Panc1 (cell line): ENCODE measurements around the gene PTPRCAP. TPM values are rescaled to one million over a fixed set of nuclear protein-coding genes. Genes with fewer than 3 reads are reported as not detected.

ENCODE experiments used
- ATAC-seq: fragments of 200-7000 bp; cut with Tn5 transposase; 2 replicates; pipeline ENCODE4 v1.9.1; 2020; ENCODE audit warnings: mild to moderate bottlenecking, moderate library complexity
- BruUV-seq: library from RNA; stranded (reverse); fragments of 400-500 nt; replicated peaks from 2 replicates; lab custom pipeline; 2021; lab: Mats Ljungman, UMichigan
- CTCF ChIA-PET: fragments of 300-600 bp; sonication (Branson Sonifier 250); formaldehyde crosslinking; loops from one replicate; lab custom pipeline; 2022; ENCODE audit warnings: antibody characterized with exemption; lab: Charles Lee
- POLR2A ChIA-PET: fragments of 300-600 bp; sonication (Branson Sonifier 250); formaldehyde crosslinking; loops from one replicate; lab custom pipeline; 2022; ENCODE audit warnings: antibody characterized with exemption; lab: Charles Lee
- DNase-seq: peaks from one replicate; pipeline ENCODE4 v3.0.0-alpha.2; 2010; ENCODE audit warnings: low read depth, low spot score
- H3K27ac ChIP-seq: 2 replicates; pipeline ENCODE4 v1.5.1; 2011; ENCODE audit warnings: mild to moderate bottlenecking, low read length, inconsistent platforms
- H3K27me3 ChIP-seq: fragments of 200-500 bp; sonication (Bioruptor generic); 2 replicates; pipeline ENCODE4 v1.6.0; 2014; ENCODE audit warnings: low read length, inconsistent platforms; ENCODE audit not compliant: control insufficient read depth, insufficient read depth
- H3K36me3 ChIP-seq: fragments of 200-500 bp; sonication (Bioruptor generic); 2 replicates; pipeline ENCODE4 v1.5.1; 2014; ENCODE audit warnings: inconsistent platforms, mild to moderate bottlenecking, low read length, moderate library complexity; ENCODE audit not compliant: control insufficient read depth, insufficient read depth
- H3K4me1 ChIP-seq: 2 replicates; pipeline ENCODE4 v1.5.1; 2011; ENCODE audit warnings: inconsistent platforms, mild to moderate bottlenecking, low read length, moderate library complexity; ENCODE audit not compliant: control insufficient read depth, insufficient read depth
- H3K4me3 ChIP-seq, 2 experiments: 2 replicates each; pipeline ENCODE4 v1.5.1; 2011 to 2012; ENCODE audit warnings: low read depth in 2 of 2, low read length in 2 of 2, mild to moderate bottlenecking in 2 of 2, inconsistent platforms in 1 of 2, moderate library complexity in 1 of 2
- H3K9me3 ChIP-seq: fragments of 200-500 bp; sonication (Bioruptor generic); 2 replicates; pipeline ENCODE4 v1.5.1; 2014; ENCODE audit warnings: low read depth, mild to moderate bottlenecking, inconsistent platforms, low read length, moderate library complexity; ENCODE audit not compliant: control insufficient read depth, insufficient read depth
- POLR2AphosphoS5 ChIP-seq: IDR thresholded peaks from 2 replicates; pipeline ENCODE4 v1.6.1; 2012; ENCODE audit warnings: mild to moderate bottlenecking, low read depth, low read length, moderate library complexity
- SIN3A ChIP-seq: IDR thresholded peaks from 2 replicates; pipeline ENCODE4 v1.6.1; 2012; ENCODE audit warnings: low read depth, mild to moderate bottlenecking, low read length, moderate library complexity, borderline replicate concordance; ENCODE audit not compliant: insufficient read depth
- TCF7L2 ChIP-seq: IDR thresholded peaks from 2 replicates; pipeline ENCODE4 v1.6.1; 2011; ENCODE audit warnings: mild to moderate bottlenecking, low read depth, low read length, inconsistent platforms
- in situ Hi-C: cut with HindIII; loops from 2 replicates; pipeline ENCODE4 v1.10.0; 2016; ENCODE audit warnings: low sequenced_read_pairs, low pct_unique_long_range_greater_than_20kb
- intact Hi-C: fragments of 100-400 bp; cut with micrococcal nuclease; formaldehyde crosslinking; loops from one replicate; pipeline ENCODE4 v1.10.0; 2022; ENCODE audit not compliant: unreplicated experiment
- total RNA-seq: library from RNA; stranded (reverse); gene quantifications from one replicate; pipeline ENCODE4 v1.2.1, GENCODE V29; 2021; ENCODE audit not compliant: unreplicated experiment
- TF ChIP-seq, protein P1 (sequence below), 2 experiments: IDR thresholded peaks; 2 replicates each; pipeline ENCODE4 v1.6.1; 2011 to 2012; ENCODE audit warnings: low read depth in 2 of 2, control low read depth in 1 of 2, low read length in 1 of 2, mild to moderate bottlenecking in 1 of 2, moderate library complexity in 1 of 2; ENCODE audit not compliant: insufficient read depth in 1 of 2
- TF ChIP-seq, protein P2 (sequence below): fragments of 450-650 bp; IDR thresholded peaks from 2 replicates; pipeline ENCODE4 v1.5.1; 2017; ENCODE audit warnings: mild to moderate bottlenecking

PTPRCAP gene
- total RNA-seq, 1 experiment from 2014 or later = 0.82 TPM

DNA sequence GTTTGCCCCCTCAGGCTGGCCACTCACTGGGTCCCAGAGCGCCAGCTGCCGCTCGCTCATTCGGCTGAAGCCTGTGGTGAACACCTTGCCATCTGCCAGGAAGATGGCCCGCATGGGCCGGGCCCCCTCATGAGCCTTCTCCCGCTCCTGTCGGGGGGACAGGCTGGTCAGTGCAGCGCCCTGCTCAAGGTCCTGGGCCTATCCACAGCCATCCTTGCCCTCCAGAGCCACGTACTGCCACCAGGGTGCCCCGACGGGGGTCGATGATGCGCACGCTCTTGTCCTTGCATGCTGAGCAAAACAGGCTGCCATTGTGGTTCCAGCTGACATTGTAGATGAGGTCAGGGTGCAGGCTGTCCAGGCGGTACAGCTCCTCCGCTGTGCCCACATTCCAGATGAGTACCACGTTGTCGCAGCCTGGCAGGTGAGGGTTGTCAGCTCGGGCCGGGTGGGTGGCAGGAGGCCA, 3.6 kb upstream of the PTPRCAP start:
- Histone ChIP-seq H3K4me3 (no peak overlapping the region), H3K27ac (no peak overlapping the region; the same call in 1 of the 2 replicates), H3K9me3 (no peaks in the 10 kb centered on the region), H3K36me3 (peaks cover 2% of the 10 kb centered on the region; the same call in 1 of the 2 replicates), H3K4me1 (peaks cover 59% of the 10 kb centered on the region), H3K27me3 (no peaks in the 10 kb centered on the region)
- intact Hi-C loops (no loop called here), in situ Hi-C loops (no loop called here)
- ChIA-PET POLR2A (no interaction called here), CTCF (no interaction called here)
- TF ChIP-seq, protein P1, sequence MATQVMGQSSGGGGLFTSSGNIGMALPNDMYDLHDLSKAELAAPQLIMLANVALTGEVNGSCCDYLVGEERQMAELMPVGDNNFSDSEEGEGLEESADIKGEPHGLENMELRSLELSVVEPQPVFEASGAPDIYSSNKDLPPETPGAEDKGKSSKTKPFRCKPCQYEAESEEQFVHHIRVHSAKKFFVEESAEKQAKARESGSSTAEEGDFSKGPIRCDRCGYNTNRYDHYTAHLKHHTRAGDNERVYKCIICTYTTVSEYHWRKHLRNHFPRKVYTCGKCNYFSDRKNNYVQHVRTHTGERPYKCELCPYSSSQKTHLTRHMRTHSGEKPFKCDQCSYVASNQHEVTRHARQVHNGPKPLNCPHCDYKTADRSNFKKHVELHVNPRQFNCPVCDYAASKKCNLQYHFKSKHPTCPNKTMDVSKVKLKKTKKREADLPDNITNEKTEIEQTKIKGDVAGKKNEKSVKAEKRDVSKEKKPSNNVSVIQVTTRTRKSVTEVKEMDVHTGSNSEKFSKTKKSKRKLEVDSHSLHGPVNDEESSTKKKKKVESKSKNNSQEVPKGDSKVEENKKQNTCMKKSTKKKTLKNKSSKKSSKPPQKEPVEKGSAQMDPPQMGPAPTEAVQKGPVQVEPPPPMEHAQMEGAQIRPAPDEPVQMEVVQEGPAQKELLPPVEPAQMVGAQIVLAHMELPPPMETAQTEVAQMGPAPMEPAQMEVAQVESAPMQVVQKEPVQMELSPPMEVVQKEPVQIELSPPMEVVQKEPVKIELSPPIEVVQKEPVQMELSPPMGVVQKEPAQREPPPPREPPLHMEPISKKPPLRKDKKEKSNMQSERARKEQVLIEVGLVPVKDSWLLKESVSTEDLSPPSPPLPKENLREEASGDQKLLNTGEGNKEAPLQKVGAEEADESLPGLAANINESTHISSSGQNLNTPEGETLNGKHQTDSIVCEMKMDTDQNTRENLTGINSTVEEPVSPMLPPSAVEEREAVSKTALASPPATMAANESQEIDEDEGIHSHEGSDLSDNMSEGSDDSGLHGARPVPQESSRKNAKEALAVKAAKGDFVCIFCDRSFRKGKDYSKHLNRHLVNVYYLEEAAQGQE (IDR thresholded peaks at IDR 0.05; ENCODE audit: insufficient read depth in 1 of 2, low read depth in 2 of 2, low read length in 1 of 2) = no peak
- TF ChIP-seq SIN3A (no peak), POLR2AphosphoS5 (no peak), TCF7L2 (no peak)
- TF ChIP-seq, protein P2, sequence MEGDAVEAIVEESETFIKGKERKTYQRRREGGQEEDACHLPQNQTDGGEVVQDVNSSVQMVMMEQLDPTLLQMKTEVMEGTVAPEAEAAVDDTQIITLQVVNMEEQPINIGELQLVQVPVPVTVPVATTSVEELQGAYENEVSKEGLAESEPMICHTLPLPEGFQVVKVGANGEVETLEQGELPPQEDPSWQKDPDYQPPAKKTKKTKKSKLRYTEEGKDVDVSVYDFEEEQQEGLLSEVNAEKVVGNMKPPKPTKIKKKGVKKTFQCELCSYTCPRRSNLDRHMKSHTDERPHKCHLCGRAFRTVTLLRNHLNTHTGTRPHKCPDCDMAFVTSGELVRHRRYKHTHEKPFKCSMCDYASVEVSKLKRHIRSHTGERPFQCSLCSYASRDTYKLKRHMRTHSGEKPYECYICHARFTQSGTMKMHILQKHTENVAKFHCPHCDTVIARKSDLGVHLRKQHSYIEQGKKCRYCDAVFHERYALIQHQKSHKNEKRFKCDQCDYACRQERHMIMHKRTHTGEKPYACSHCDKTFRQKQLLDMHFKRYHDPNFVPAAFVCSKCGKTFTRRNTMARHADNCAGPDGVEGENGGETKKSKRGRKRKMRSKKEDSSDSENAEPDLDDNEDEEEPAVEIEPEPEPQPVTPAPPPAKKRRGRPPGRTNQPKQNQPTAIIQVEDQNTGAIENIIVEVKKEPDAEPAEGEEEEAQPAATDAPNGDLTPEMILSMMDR = no peak
- DNase-seq = no peak
- no peak for ATAC-seq
- BruUV-seq = no TSS peak

DNA sequence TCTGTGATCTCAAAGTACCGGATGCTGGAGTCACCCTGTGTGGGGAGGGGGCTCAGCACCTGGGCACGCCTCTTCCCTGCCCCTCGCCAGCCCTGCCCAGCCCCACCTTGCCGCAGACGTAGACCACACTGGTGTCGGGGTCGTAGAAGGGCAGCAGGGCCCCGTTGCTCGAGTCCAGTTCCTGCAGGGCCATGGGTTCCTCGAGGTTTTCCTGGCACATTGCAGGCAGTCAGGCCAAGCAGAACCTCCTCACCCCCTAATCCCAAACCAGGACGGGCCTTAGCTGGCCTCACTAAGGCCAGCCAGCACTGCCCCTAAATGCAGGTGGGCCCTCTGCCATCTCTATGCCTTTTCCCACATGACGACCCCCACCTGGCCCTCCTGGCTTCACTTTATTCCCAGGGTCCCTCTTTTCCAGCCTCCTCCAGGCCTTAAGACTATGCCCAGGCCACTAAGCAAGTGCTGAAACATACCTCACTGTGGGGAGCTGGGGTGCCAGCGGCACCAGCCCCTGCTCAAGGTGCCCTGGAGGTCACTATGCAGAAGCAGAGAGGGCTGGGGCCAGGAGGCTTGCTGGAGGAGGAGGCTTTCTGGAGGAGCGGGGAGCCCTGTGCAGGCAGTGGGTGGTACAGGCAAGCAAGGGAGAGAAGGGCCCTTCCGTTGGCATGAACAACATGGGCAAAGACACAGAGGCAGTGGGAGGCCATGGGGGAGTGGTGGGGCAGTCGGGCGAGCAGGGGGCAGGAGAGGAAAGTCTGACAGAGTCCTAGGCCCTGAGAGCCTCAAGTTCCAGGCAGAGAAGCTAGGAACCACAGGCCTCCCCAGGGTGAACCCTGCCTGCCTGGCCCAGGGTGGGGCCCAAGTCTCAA, 3.0 kb upstream of the PTPRCAP start:
- TF ChIP-seq, protein P2 = no peak
- TF ChIP-seq TCF7L2 = no peak
- TF ChIP-seq SIN3A = no peak
- TF ChIP-seq, protein P1 (IDR thresholded peaks at IDR 0.05; ENCODE audit: insufficient read depth in 1 of 2, low read depth in 2 of 2, low read length in 1 of 2) = no peak
- no peak for TF ChIP-seq POLR2AphosphoS5
- ChIA-PET CTCF (no interaction called here), POLR2A (no interaction called here)
- H3K4me1 ChIP-seq = peaks cover 64% of the 10 kb centered on the region
- peaks cover 2% of the 10 kb centered on the region; the same call in 1 of the 2 replicates for H3K36me3 ChIP-seq
- DNase-seq (no peak), ATAC-seq (no peak)
- no peak overlapping the region for H3K4me3 ChIP-seq
- H3K27me3 ChIP-seq = no peaks in the 10 kb centered on the region
- peak overlapping the region; percentile 45; the same call in 1 of the 2 replicates for H3K27ac ChIP-seq
- in situ Hi-C loops (no loop called here), intact Hi-C loops (no loop called here)
- BruUV-seq = TSS peak; percentile 65
- no peaks in the 10 kb centered on the region for H3K9me3 ChIP-seq
